HTR-8/SVneo (cell line): ENCODE measurements around the gene NLRP2B.
"Not testable (repeated sequence)": the region's sequence is repeated elsewhere in the genome, so short reads cannot be mapped to it uniquely, and the experiment has no call there.

Experiments
- DNase-seq: peaks from one replicate; pipeline ENCODE4 v3.0.0; 2011; ENCODE audit warnings: low spot score, mixed read lengths; ENCODE audit not compliant: insufficient read length
- FAIRE-seq: peaks from 2 replicates; lab custom pipeline; 2011; peaks lifted over from hg19 to GRCh38; lab: Jason Lieb, UNC

Gene NLRP2B

DNA sequence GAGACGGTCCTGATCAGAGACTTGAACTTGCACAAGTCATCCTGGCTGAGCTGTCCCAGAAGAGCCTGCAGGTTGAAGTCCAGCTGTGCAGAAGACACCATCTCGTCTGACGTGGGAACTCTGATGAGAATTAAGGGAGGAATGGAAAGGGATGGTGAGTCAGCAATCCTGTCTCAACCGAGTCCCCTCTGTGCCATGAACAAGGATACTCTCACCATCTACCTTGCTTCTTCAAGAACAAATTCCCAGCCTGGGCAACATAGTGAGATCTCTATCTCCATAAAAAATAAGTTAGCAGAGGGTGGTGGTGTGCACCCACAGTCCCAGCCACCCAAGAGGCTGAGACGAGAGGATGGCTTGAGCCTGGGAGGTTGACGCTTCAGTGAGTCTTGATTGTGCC lies at the start of gene NLRP2B:
NLRP2B (minus strand) TSS at position 101 of the 400 bp plus-strand sequence.
- DNase-seq, result no peak
- FAIRE-seq, result no peak

DNA sequence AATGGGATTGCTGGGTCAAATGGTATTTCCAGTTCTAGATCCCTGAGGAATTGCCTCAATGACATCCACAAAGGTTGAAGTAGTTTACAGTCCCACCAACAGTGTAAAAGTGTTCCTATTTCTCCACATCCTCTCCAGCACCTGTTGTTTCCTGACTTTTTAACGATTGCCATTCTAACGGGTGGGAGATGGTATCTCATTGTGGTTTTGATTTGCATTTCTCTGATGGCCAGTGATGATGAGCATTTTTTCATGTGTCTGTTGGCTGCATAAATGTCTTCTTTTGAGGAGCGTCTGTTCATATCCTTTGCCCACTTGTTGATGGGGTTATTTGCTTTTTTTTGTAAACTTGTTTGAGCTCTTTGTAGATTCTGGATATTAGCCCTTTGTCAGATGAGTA lies 45.9 kb upstream of the NLRP2B start:
- FAIRE-seq, DNase-seq: not testable (repeated sequence)

DNA sequence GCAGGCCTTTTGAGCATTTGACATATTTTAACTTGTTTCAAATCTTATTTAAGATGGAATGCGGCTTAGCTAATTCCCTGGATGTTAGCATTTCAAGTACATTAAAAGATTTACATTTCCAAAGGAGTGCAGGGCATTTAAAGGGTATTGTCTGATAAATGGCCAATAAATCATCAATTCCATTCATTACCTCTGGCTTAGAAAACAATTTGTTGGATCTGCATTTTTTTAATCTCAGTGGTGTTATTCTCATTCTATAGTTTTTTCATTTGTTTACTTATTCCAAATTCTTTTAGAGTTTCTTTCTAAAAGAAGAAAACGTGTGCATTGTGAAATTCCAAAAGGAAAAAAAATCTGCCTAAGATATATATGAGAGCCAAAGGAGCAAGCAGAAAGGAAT lies 1.3 kb upstream of the NLRP2B start:
- no peak for DNase-seq
- FAIRE-seq, result no peak

DNA sequence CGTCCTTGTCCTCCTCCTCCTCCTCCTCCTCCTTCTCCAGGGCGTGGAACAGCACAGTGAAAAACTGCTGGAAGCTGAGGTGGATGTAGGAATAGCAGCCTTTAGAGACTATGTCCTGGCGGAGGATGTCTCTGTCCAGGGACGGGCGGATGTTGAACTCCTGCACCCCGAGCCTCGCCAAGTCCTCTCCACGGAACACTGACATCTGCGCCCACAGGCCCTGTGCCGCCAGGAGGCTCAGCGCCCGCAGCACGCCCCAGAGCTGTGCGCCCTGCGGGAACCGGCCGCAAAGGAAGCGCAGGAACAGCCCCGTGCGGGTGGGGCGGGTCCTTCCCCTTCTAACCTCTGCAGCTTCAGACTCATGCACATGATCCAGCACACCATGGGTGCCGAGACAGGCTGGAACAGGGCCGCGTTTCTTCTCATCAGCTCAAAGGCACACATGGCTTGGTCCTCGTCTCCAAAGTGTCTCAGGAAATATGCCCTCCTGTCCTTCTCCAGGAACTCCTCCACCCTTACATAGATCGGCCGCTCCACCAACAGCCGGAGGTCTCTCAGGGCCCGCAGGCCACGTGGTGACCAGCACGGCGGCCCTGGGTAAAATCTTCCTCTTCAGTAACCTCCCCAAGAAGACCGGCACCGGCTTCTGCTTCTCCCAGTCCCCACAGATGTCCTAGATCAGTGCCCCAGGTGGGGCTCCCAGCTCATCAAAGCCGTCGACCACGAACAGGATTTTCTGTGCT lies 1.2 kb downstream of the NLRP2B start:
- DNase-seq (no peak), FAIRE-seq (no peak)

DNA sequence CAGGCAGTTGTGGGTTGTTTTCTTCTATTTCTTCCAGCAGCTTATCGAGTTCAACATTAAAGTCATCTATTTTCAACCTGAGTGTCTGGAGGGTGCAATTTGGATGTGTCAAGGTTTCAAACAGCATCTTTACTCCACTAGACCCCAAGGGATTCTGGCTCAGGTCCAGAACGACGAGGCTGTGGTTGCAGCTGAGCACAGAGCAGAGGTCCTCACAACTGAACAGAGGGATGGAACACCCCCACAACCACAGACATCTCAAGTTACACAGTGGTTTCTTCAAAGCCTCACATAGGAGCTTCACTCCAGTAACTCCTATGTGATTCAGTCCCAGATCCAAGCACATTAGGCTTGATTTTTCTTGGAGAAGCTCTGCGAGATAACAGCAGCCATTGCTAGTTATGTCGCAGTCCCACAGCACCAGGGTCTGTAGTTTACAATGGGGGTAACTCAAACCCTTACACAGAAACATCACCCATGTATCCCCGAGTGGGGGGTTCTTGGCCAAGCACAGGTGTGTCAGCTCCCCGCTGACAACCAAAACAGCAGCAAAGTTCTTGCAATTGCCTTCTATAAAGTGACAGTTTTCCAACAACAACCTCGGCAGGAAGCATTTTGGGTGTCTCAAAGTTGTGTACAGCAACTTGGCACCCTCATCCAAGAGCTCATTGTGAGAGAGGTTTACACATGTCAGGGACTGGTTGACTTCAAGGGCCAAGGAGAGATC lies 2.8 kb downstream of the NLRP2B start:
- DNase-seq (no peak), FAIRE-seq (no peak)

DNA sequence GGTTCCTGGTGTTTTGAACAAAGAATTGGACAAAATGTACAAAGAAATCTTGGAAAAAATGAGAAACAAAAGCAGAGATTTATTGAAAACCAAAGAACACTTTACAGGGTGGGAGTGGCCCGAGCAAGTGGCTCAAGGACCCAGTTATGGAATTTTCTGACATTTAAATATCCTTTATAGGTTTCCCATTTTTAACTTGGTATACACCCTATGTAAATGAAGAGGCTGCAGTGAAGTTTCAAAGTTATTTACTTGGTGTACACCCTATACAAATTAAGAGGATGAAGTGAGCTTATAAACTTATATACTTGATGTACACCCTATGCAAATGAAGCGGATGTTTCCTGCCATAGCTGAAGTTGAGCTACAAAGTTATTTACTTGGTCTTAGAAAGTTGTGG lies 4.7 kb downstream of the NLRP2B start:
- no peak for FAIRE-seq
- no peak for DNase-seq

DNA sequence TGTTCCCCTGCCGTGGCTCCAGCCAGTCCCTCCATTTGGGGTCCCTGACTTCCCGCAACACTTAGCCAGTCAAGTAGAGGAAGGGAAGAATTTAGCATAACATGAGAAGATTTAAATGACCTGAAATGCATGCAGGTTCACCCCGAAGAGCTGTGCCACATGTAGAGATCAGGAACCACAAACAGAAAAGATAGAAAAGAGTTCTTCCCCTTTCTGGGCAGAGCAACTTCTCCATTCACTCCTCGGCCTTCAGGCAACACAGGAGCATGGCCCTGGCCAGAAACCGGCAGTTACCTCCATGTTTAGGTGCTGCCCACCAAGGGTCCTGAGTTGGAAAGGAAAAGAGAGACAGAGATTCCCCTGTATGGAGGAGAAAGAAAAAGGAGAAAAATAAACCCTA lies 5.2 kb downstream of the NLRP2B start:
- DNase-seq (no peak), FAIRE-seq (no peak)

DNA sequence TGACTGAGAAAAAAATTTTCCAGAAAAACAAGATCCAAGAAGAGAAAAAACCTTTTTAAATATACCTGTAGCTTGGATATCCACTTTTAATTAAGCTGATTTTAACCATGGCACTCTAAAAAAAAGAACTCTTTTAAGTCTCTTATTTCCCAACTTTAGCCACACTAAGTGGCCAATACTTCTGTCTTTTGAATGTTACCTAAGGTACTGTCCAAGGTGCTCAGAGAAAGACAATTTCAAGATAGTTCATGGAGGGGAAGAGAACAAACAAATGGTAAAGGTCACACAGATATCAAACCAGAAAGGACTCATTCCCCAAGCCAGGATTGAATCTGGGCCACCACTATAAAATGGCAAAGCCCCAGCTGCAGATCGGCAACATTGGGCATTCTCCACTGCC lies 10.1 kb downstream of the NLRP2B start:
- no peak for FAIRE-seq
- no peak for DNase-seq

DNA sequence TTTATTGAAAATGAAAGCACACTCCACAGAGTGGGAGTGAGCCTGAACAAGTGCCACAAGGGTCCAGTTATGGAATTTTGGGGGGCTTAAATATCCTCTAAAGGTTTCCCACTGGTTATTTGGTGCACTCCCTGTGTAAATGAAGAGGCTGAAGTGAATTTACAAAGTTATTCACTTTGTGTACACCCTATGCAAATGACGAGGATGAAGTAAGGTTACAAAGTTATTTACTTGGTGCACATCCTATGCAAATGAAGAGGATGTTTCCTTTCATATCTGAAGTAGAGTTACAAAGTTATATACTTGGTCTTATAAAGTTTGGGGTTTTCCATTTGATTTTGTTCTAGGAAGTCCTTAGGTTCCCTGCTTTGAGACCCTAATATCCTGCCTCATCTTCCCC lies 13.1 kb downstream of the NLRP2B start:
- FAIRE-seq (no peak), DNase-seq (no peak)

DNA sequence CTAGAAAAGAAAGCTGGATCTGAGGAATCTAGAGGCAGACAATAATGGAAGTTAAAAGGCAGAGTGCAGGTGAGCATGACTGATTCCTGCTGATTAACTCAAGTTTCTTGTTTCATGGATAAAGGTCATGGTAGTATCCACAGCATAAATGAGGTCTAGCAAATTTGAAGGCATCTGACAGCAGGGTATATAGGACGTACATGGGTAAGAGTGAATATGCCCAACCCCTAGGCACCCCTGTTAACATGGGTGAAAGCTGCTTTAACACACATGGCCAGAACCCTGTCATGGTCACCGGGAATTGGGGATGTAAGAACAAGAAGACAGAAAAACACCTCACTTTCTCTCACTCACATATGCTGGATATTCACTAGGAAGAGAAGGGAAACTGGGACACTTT lies 25.0 kb downstream of the NLRP2B start:
- no peak for DNase-seq
- FAIRE-seq, result no peak

DNA sequence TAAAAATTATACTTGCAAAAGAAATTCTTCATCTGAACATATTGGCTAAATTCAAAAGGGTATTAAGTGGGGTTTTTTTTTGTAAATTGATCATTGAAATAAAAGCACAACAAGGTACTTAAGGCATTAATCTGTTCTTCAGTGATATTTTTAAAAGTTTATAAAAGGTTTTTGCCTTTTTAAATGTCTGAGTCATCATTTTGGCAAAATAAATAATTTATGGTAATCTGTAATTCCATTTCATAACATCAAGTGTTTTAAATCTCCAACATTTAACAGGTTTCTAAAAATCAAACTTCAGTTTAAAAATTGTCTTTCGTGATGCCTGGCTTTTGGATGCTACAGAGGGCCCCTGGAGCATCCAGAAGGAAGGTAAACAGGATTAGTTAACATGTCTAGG lies 27.4 kb downstream of the NLRP2B start:
- no peak for FAIRE-seq
- DNase-seq, result no peak

DNA sequence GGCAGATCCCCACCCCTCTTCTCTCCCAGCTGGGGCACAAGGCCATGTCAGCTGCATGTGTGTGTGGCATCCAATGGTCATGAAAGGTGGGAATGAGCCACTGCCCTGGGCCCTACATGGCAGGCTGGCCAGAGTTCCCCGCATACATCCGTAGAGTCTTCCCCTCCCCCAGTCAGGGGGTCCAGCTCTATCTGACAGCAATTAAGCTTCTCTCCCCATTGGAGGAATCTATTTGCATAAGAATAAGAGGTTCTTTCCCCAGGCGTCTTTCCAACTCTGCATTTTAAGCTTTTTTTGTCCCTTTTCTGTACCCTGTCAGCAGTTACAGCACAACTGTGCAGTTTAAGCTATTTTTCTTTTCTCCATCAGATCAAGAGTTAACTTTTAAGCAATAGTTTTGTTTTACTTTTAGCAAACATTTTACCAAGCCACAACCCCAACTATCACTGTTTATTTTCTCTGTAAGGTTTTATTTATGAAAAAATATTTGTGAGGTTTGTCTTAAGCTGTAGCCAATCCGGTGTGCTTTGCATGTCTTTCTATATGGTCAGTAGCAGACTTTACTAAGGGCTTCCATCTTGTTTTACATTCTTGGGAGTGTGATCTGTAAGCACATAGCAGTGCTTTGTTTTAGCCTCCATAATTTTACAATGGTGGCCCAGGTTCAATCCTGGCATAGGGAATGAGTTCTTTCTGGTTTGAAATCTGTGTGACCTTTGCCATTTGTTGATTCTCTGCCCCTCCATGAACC lies 28.7 kb downstream of the NLRP2B start:
- FAIRE-seq, result no peak

DNA sequence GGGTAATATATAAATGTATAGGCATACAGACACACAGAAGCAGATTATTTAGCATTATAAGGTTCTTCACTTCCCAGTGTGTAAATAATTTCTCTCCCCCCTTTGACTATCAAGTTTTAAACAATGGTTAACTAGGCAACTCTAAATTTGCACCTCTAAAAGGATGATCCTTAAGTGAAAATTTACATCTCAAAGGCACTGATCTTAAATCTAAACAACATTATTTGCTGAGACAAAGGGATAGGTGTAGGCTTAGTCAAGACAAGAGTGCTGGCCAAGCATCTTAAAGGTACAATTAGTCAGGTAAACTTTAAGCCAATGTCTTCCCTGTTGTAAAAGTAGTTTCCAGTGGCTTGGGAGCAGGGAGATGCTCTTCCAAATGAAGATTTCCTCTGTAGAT lies 33.0 kb downstream of the NLRP2B start:
- no peak for FAIRE-seq
- DNase-seq, result no peak

More for the DNA sequence above, 28.7 kb downstream of the NLRP2B start:
- DNase-seq, result no peak

DNA sequence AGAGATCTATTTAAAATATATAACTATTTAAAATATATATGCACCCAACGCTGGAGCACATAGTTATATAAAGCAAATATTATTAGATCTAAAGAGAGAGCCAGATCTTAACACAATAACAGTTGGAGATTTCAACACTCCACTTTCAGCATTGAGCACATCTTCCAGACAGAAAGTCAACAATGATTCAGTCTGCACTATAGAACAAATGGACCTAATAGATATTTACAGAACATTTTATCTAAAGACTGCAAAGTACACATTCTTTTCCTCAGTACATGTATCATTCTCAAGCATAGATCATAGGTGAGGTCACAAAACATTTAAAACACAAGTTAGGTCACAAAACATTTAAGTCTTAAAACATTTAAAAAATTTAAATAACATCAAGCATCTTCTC lies 36.4 kb downstream of the NLRP2B start:
- FAIRE-seq (no peak), DNase-seq (no peak)

DNA sequence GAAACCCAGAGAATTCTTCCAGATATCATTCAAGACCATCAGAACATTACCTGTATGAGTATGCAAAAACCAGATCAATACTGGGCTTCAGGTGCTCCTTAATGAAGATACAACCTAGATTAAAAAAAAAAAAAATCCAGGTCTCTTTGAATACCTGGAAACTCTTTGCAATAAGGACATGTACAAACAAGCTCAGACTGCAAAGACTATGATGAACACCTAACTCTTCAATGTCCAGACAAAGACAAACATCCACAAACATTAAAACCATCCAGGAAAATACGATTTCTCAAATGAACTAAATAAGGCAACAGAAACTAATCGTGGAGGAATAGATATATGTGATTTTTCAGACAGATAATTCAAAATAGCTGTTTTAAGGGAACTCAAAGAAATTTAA lies 38.7 kb downstream of the NLRP2B start:
- FAIRE-seq, result no peak
- DNase-seq, result no peak

DNA sequence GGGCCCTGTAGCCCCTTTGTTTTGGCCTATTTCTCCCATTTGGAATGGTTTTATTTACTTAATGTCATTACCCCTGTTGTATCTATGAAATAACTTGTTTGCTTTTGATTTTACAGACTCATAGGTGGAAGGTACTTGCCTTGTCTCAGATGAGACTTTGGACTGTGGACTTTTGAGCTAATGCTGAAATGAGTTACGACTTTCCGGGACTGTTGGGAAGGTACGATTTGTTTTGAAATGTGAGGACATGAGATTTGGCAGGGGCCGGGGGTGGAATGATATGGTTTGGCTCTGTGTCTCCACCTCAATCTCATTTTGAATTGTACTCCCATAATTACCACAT lies 39.4 kb downstream of the NLRP2B start:
- FAIRE-seq, result no peak
- no peak for DNase-seq

DNA sequence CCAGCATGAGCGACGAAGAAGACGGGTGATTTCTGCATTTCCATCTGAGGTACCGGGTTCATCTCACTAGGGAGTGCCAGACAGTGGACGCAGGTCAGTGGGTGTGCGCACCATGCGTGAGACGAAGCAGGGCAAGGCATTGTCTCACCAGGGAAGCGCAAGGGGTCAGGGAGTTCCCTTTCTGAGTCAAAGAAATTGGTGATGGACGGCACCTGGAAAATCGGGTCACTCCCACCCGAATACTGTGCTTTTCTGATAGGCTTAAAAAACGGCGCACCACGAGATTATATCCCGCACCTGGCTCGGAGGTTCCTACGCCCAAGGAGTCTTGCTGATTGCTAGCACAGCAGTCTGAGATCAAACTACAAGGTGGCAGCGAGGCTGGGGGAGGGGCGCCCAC lies 50.6 kb downstream of the NLRP2B start:
- not testable (repeated sequence) for FAIRE-seq, DNase-seq
